Endometrial microvascular endothelial cells (primary cell): ENCODE measurements around the gene OSGIN1. TPM values are rescaled to one million over a fixed set of nuclear protein-coding genes. Genes with fewer than 3 reads are reported as not detected.

Experiments
- in situ Hi-C: cut with HindIII; loops from 2 replicates; pipeline ENCODE4 v1.10.0; 2017; ENCODE audit warnings: low sequenced_read_pairs, low pct_unique_long_range_greater_than_20kb; ENCODE audit errors: inconsistent ontology term
- total RNA-seq: library from RNA; depleted of rRNA; stranded (reverse); fragments of >200 nt; gene quantifications from one replicate; pipeline ENCODE4 v1.2.3, GENCODE V29; 2015; ENCODE audit errors: inconsistent ontology term

Gene OSGIN1
- total RNA-seq, 1 donor from 2014 or later, result 11.1 TPM

DNA sequence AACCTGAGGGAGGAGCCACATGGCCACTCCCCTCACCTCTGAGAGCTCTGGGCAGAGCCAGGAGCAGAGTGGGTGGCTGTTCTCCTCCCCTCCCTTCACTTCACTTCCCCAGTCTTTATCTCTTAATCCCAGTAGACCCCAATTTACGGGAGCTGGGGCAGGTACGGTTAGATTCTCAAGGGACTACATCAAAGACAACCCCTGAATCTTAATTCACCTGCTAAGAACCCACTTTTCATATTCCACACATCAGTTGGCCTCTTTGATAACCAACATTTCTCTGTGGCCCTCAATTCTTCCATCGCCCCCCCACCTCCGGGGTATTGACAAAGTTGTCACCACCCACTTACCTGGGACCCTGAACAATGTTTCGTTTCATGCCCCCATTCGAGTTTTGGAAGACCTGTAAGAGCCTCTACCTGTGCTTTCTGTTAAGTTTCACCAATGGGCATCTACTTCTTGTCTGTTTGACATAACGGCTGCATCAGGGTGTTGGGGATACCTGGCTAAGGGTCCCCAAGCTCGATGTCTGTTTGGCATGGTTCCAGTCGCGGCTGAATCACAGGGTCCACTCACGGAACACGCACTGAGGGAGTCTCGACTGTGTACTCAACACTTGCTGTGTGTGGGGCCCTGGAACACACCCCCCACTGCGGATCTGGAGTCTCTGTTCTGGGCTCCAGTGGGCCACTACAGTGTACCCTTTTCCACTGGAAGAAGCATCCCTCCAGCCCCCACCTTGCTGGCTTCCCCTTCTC, 61.7 kb downstream of the OSGIN1 start:
- in situ Hi-C loops, result no loop called here

DNA sequence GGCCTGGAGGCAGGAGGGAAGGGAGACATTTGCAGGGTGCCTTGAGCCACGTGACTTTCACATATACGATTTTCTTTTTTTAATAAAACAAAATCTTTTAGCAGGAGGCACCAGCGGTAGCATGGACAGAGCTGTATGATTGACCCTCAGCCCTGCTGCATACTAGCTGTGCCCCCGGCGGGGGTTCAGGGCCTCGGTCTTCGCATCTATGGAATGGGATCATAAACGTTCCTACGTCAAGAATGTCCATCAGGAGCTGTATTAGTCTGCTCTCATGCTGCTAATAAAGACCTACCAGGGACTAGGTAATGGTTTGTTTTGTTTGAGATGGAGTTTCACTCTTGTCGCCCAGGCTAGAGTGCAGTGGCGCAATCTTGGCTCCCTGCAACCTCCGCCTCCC, 62.4 kb downstream of the OSGIN1 start:
- in situ Hi-C loops, result no loop called here

Other genes starting within 250 kb of the OSGIN1 start
- 13.7 TPM for gene HSBP1, start 145.3 kb upstream of the OSGIN1 start, total RNA-seq
- gene MLYCD, start 54.1 kb upstream of the OSGIN1 start, total RNA-seq, result 1.8 TPM
- gene NECAB2, start 15.0 kb downstream of the OSGIN1 start, total RNA-seq, result not detected
- not detected for gene SLC38A8, start 89.6 kb downstream of the OSGIN1 start, total RNA-seq
- gene MBTPS1, start 163.7 kb downstream of the OSGIN1 start, total RNA-seq, result 135 TPM
- 20.6 TPM for gene HSDL1, start 191.9 kb downstream of the OSGIN1 start, total RNA-seq
- not detected for gene DNAAF1, start 192.1 kb downstream of the OSGIN1 start, total RNA-seq
- 51.9 TPM for gene TAF1C, start 233.8 kb downstream of the OSGIN1 start, total RNA-seq
- gene ADAD2, start 237.9 kb downstream of the OSGIN1 start, total RNA-seq, result not detected